HT1080 (cell line): ENCODE results near the gene COPS8. TPM values are rescaled to one million over a fixed set of nuclear protein-coding genes. Genes with fewer than 3 reads are reported as not detected.

Experiments used
- DNase-seq: peaks from one replicate; pipeline ENCODE4 v3.0.0-alpha.2; 2015; ENCODE audit warnings: low read depth
- total RNA-seq: library from RNA; depleted of rRNA; stranded (reverse); fragments of >200 nt; shearing (Covaris generic); gene quantifications from 2 replicates; pipeline ENCODE4 v1.2.3, GENCODE V29; 2014

Gene COPS8
- total RNA-seq, 1 experiment from 2014 or later = 183 TPM

- DNase-seq = no peak
These were observed 44.1 kb downstream of the COPS8 start for GRCh38 chr2:237129625-237130263.

- DNase-seq = no peak
These were observed 45.1 kb downstream of the COPS8 start for GRCh38 chr2:237130562-237131421.

GRCh38 chr2:237131749-237132533 lies 46.3 kb downstream of the COPS8 start:
- DNase-seq = no peak

- peak; percentile 56 for DNase-seq
These were observed 47.1 kb downstream of the COPS8 start for GRCh38 chr2:237132799-237133198.

DNA sequence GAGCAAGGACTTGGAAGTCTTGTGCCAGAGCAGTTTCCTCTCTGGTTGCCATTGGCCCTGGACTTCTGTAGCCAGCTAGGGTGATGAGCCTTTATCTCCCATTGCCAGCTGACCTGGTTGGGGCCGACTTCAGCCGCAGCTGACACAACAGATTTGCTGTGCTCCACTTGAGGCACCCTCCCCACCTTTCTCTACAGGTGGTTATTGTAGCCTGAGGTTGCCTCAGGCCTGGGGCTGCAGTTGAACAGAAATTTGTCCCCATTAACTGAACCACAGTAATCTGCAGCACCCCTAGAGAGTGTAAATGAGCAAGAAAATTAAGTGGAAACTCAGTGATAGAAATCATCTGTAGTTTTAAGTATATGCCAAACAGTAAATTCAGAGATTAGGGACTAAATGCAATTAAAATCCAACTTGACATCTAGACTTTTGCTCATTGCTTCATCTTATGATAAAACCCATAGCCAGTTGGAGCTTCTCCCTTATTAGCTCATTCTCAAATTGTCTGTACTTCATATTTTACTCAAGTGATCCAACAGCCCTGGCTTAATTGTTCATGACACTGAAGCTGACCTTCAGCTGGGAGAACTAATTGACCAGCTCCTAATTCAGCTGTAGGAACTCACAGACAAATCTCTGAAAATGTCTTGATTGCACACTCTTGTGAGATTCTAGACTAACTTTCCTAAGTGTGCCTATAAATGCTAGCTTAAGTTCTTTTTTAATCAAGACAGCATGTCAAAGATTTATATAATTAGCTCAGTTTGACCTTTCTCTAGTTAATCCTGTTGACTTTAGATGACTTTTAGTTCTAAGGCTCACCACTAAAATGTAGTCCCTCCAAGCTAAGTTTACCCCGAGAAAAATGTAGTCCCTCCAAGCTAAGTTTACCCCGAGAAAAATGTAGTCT lies 48.9 kb downstream of the COPS8 start:
- DNase-seq = no peak

DNA sequence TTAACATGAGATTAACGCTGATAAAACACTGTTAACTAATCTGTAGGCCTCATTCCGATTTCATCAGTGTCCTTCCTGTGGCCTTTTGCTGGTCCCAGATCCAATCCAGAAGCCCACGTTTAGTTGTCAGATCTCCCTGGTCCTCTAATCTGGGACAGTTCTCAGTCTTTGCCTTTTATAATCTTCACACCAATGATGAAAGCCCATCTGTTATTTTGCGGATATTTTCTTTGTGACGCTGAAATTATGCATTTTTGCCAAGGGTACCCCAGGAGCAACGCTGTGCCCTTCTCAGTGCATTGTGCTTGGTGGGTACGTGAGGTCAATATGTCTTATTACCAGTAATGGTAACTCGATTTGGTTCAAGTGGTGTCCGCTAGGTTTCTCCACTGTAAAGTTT lies 51.1 kb downstream of the COPS8 start:
- DNase-seq = no peak

DNA sequence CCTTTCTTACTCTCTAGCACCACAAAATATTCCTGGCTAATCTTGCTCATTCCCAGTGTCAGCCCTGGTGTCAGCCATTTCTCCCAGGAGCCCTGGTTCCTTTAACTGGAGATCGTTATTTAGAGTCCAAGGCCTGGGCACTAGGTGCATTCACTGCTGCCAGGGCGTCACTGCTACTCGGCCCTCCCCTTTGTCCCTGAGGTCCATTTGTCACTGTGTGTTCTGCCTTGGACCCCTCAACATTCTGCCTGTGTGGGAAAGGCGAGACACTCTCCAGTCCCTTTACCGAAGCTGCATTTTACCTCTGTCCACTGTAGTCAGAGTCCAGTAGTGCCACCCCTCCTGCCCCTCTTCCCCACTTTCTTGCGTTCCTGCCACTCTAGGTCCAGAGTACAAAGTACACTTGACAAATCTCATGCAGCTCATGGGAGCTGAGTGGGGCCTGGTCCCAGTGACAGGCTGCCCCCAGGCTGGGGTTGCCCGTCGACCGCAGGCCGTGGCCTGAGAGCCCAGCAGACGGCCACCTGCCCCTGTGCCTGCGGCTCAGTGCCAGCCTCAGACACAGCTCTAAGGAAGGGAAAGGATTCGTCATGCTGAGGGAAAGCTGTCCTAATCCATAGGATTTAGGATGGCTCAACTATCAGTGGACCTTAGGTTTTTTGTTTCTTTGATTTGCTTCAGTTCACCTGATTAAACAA lies 52.1 kb downstream of the COPS8 start:
- no peak for DNase-seq

- DNase-seq = no peak
These were observed 53.5 kb downstream of the COPS8 start for GRCh38 chr2:237139123-237139675.

- no peak for DNase-seq
These were observed 55.1 kb downstream of the COPS8 start for GRCh38 chr2:237140689-237141285.

DNA sequence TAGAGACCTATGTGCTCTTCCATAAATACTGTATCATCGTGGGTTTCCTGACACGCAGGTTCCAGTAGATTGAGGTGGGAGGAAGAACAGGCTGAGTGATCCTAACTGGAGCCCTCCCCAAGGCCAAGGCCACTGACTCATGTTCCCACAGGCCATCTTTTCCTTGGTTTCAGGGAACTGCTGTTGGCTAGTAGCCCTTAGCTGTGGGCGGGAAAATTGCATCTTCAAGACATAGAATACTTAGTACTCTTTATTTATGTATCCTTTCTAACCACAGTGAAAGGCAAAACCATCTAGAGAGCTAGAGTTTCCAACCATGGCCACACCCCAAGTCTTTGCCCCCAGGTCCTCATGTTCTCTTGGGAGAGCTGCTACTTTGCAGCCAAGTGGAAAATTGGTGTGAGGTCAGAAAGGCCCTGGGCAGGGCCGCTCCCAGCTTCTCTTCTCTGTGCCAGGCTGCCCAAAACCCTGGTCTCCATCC lies 55.9 kb downstream of the COPS8 start:
- peak; percentile 52 for DNase-seq

DNA sequence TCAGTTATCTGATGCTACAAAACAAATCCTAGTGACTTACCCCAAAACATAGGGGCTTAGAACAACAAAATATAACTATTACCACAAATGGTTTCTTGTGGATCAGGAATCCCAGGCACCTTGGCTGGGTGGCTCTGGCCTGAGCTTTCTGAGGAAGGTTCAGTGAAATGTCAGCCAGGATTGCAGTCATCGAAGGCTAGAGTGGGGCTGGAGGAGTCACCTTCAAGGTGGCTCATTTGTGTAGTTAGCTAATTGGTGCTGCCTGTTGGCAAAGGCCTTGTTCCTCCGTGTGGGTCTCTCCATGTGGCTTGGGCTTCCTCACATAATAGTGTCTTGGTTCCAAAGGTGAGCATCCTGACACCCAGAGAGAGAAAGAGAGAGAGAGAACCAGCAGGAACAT lies 57.4 kb downstream of the COPS8 start:
- DNase-seq = no peak

GRCh38 chr2:237143676-237144440 lies 58.2 kb downstream of the COPS8 start:
- no peak for DNase-seq

GRCh38 chr2:237144516-237144915 lies 58.8 kb downstream of the COPS8 start:
- DNase-seq = no peak

DNA sequence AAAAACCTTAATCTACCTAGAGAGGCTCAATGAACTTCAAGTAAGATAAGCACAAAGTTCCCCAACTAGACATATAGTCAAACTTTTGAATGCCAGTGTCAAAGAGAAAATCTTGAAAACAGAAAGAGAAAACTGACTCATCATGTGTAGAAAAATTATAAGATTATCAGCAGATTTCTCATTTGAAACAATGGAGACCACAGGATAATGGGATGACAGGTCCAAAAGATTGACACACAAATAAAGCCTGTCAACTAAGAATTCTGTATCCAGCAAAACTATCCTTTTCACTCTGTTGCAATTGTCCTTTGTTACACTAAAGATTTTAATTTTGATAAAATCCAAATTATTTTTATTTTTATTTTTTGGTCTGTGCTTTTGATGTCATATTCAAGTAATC lies 61.6 kb downstream of the COPS8 start:
- no peak for DNase-seq

GRCh38 chr2:237148624-237149023 lies 62.9 kb downstream of the COPS8 start:
- DNase-seq = no peak

DNA sequence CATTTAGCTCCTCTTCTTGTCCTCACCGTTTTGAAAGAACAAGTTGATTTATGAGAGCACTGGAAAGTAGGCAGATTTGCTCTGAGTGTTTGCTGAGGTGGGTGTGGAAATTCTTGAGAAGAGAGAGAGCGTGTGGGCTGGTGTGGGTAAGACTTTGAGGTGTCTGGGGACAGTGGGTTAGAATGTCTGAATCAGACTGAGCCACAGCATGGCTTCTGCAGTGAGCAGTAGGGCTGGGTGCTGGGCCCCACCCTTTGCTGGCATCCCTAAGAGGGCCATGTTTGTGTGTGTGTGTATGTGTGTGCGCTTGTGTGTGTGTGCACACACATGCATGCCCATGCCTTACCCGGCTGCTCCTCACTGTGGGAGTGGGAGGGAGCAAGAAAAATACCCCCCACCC lies 63.7 kb downstream of the COPS8 start:
- DNase-seq = no peak
